Right cardiac atrium (tissue), 5 donors: ENCODE results near the gene CACNG7. TPM values are rescaled to one million over a fixed set of nuclear protein-coding genes. Genes with fewer than 3 reads are reported as not detected.

Experiments used
- ATAC-seq, 2 donors: fragments of 200-7000 bp; cut with Tn5 transposase; one replicate each; pipeline versions ENCODE4 v1.8.0 to v1.9.1; 2020; ENCODE audit warnings: moderate library complexity in 2 of 2, mild to moderate bottlenecking in 1 of 2
- DNase-seq, 3 donors: peaks; one replicate each; pipeline ENCODE4 v3.0.0-alpha.2; 2020
- H3K27ac ChIP-seq: one replicate; pipeline ENCODE4 v1.5.1; 2013; ENCODE audit warnings: mild to moderate bottlenecking, low read length, control low read depth, moderate library complexity
- H3K27me3 ChIP-seq: one replicate; pipeline ENCODE4 v1.6.1; 2013; ENCODE audit not compliant: control insufficient read depth, insufficient read depth
- H3K4me1 ChIP-seq: one replicate; pipeline ENCODE4 v1.6.1; 2013; ENCODE audit warnings: low read length; ENCODE audit not compliant: control insufficient read depth, insufficient read depth
- H3K4me3 ChIP-seq: one replicate; pipeline ENCODE4 v1.5.1; 2013; ENCODE audit warnings: low read length, control low read depth
- H3K9me3 ChIP-seq: one replicate; pipeline ENCODE4 v1.6.1; 2013; ENCODE audit warnings: low read length; ENCODE audit not compliant: control insufficient read depth
- WGBS: extraction: QIAGEN DNeasy Blood & Tissue Kit; methylation state at CpG from one replicate; pipeline ENCODE4 v1.1.7; 2013; 5-methylcytosine and 5-hydroxymethylcytosine counted together
- intact Hi-C, 4 donors: fragments of 100-400 bp; cut with DNase I; formaldehyde crosslinking; loops; one replicate each; pipeline versions ENCODE4 v1.11.0 to v1.14.0; 2022 to 2023
- polyA plus RNA-seq: library from polyadenylated mRNA; stranded (reverse); fragments of 200-250 nt; gene quantifications from one replicate; pipeline ENCODE4 v1.2.3, GENCODE V29; 2013
- total RNA-seq, 4 donors: library from RNA; stranded (reverse); fragmentation: NEBNext Ultra II Directional; extraction: Animal tissue kit (Norgen Biotek cat#: 25700); gene quantifications; one replicate each; pipeline ENCODE4 v1.2.1, GENCODE V29; 2021
- donor health status: healthy with polysubstance abuse.
- donor health status: DM: no; HTN: yes; CAD: no.
- donor health status: DM: no; HTN: no; CAD: no.
- donor health status: DM: no; HTN: yes; CAD: no; lungs with severe emphysema.
- donor health status: DM: yes; HTN: yes; CAD: no.

CACNG7 gene
- total and polyA plus RNA-seq, 5 donors: 0.05 TPM; not detected in 4

DNA sequence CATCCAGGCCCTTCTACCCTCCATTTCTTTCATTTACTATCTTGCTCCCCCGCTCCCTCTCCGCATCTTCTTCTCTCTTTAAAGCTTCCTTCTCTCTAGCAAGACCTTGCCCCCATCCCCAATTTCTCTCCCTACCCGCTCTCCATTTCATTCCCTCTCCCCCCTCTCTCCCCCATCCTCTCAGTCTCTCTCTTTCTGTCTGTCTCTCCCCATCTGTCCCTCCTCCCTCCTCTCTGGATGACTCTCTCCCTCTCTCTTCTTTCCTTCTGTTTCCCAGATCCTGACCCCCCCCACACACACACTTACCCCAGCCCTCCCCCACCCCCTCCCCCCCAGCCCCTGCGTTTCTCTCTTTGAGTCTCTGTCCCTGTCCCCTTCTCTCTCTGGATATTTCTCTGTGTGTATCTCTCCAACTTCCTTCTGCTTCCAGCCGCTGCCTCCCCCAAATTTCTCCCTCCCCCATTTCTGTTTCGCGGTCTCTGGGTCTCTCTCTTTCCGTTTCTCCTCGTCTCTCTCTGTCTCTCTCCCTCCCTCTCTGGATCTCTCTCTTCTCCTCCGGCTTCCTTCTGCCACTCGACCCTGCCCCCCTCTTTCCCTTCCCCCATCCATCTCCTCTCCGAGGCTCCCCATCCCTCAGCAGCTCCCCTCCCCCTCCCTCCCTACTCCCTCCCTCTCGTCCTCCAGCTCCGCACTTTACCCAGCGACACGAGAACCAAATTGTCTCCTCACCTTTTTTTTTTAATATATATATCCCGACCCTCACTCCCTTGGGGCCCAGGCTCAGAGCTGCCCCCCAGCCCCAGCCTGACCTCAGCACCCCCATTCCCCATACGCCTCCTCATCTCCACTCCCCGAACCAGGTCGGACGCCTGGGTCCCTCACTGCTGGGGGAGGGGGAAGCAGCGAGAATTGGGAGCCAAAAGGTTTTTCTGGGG is 50.0 kb downstream of the CACNG7 start:
- Histone ChIP-seq H3K4me3 (no peak overlapping the region), H3K27ac (no peak overlapping the region), H3K4me1 (no peaks in the 10 kb centered on the region), H3K9me3 (no peaks in the 10 kb centered on the region), H3K27me3 (no peaks in the 10 kb centered on the region)
- no peak for ATAC-seq
- no peak for DNase-seq
- 2% methylated on average over 22 of the region's 22 CpGs for WGBS
- intact Hi-C loops: no loop called here

DNA sequence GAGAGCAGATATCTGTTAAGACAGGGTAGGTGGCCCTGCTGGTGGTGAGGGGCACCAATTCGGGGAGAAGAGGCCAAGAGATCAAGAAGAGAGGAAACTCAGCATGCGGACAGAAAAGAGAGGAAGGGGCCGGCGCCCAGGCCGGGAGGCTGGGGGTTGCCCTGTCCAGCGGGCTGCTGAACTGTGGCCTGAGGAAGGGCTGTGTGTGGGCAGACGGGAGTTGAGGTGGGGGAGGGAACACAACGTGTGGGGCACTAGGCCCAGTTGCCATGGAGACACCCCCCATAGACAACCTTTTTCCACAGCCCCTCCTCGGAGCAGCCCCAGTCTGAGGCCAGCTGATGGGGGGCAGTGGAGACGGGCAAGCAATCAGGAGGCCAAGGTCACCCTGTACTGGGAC is 51.1 kb downstream of the CACNG7 start:
- H3K4me3 ChIP-seq: no peak overlapping the region
- ATAC-seq: no peak
- no peaks in the 10 kb centered on the region for H3K27me3 ChIP-seq
- H3K9me3 ChIP-seq: no peaks in the 10 kb centered on the region
- H3K27ac ChIP-seq: no peak overlapping the region
- 5% methylated on average over 10 of the region's 10 CpGs for WGBS
- DNase-seq: no peak
- H3K4me1 ChIP-seq: no peaks in the 10 kb centered on the region
- intact Hi-C loops: no loop called here

DNA sequence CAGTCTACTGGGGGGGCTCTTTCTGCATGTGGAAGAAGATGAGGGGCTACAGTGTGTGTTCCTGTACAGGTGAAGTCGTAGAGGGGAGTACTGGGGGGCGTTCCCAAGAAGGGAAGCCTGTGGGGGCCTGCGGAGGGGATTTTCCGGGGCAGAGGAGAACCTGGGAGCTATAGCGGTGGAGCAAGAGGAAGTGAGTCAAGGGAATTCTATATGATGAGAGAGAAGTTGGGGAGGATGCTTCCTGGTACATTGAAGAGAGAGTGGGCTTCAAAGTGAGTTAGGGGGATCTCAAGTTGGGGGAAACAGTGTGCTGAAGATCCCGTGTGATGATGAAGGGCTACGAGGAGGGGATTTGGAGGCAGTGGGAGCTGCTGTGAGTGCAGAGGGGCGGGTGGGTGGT is 51.8 kb downstream of the CACNG7 start:
- ATAC-seq: no peak
- Histone ChIP-seq H3K27ac (no peak overlapping the region), H3K27me3 (no peaks in the 10 kb centered on the region), H3K4me1 (no peaks in the 10 kb centered on the region), H3K9me3 (no peaks in the 10 kb centered on the region), H3K4me3 (no peak overlapping the region)
- 6% methylated on average over 8 of the region's 8 CpGs for WGBS
- DNase-seq: no peak
- intact Hi-C loops: no loop called here

DNA sequence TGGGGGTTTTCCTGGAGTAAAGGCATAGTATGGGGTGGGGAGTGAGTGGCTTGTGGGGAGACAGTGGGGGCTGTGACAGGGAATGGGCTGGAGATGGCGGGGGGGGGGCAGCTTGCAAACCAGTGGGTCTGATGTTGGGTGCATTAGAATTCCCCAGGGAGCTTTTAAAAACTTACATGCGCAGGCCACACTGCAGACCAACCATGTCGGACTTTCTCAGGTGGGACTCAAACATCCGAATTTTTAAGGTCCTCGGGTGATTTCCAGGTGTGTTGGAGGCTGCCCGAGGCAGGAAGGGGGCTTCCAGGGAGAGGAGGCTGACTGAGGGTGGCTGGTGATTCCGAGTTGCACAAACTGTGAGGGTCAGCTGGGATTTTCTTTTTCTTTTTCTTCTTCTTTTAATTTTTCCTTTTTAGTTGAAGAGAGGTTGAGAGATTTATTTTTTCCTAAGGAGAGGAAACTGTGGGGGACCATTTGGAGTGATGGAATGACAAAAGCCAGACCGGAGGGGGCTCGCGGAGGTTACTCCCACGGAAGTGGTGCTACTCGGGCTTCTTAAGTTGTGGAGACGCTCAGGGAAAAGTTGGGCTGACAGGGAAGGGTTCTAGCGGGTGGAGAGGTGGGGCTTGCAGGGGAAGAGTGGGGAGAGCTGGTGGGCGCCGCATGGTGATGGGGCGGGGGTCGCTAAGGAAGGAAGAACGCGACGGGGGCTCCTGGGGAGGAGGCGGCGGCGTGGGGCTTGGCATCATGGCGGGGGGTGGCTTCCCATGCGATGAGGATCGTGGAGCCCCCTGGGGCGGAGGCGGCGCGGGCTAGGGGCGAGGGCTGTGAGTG is 52.7 kb downstream of the CACNG7 start:
- H3K27me3 ChIP-seq: no peaks in the 10 kb centered on the region
- intact Hi-C loops: no loop called here
- no peaks in the 10 kb centered on the region for H3K4me1 ChIP-seq
- H3K27ac ChIP-seq: no peak overlapping the region
- H3K9me3 ChIP-seq: no peaks in the 10 kb centered on the region
- ATAC-seq: no peak
- H3K4me3 ChIP-seq: no peak overlapping the region
- DNase-seq: no peak
- WGBS: 4% methylated on average over 32 of the region's 32 CpGs

DNA sequence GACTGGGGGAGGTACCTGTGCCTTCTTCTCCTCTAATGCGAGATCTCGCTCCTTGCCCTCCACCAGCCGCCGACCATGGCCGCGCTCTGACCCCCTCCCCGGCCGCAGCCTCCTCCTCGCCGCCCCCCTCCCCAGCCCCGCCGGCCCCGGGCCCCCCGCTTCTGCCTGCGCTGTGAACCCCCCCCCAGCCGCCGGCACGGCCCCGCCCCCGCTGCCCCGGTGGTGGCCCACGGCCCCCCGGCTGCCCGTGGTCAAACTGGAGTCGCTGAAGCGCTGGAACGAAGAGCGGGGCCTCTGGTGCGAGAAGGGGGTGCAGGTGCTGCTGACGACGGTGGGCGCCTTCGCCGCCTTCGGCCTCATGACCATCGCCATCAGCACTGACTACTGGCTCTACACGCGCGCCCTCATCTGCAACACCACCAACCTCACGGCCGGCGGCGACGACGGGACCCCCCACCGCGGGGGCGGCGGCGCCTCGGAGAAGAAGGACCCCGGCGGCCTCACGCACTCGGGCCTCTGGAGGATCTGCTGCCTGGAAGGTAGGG is 53.9 kb downstream of the CACNG7 start, which contains the start of gene CACNG8:
Gene CACNG8, plus strand, starts transcription at position 51 of the 545 bp plus-strand sequence.
- no peak within 1 kb of the TSS for H3K4me3 ChIP-seq
- 2% methylated on average over 53 of the region's 55 CpGs for WGBS
- ATAC-seq (no peak), DNase-seq (no peak)
- H3K4me1 ChIP-seq: no peaks in the 10 kb centered on the region
- no peak within 1 kb of the TSS for H3K27ac ChIP-seq
- intact Hi-C loops: no loop called here
- no peaks in the 10 kb centered on the region for H3K27me3 ChIP-seq
- no peaks in the 10 kb centered on the region for H3K9me3 ChIP-seq

DNA sequence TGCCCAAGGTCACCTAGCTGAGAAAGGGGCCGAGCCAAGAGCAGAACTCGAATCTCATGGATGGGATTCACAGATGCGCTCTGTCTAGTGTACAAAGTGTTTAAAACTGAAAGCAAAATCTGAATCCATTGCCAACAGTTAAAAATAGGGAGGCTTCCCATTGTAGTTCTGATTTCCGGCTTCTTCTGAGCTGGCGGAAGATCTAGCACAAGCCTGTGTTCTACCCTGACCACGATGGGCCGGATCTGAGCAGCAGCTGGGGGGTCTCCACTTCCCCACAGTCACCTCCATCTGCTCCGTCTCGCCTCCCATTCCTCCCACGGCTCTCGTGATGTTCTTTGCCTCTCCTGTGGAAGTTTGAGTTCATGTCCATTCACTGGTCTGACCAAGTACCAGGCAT is 56.0 kb downstream of the CACNG7 start:
- Histone ChIP-seq H3K9me3 (no peaks in the 10 kb centered on the region), H3K4me1 (no peaks in the 10 kb centered on the region), H3K27me3 (no peaks in the 10 kb centered on the region), H3K27ac (no peak overlapping the region), H3K4me3 (peak overlapping the region; percentile 8)
- WGBS: 45% methylated on average over 11 of the region's 11 CpGs
- intact Hi-C loops: no loop called here
- ATAC-seq (peak in 1 of 2 donors; percentile 51), DNase-seq (no peak)

DNA sequence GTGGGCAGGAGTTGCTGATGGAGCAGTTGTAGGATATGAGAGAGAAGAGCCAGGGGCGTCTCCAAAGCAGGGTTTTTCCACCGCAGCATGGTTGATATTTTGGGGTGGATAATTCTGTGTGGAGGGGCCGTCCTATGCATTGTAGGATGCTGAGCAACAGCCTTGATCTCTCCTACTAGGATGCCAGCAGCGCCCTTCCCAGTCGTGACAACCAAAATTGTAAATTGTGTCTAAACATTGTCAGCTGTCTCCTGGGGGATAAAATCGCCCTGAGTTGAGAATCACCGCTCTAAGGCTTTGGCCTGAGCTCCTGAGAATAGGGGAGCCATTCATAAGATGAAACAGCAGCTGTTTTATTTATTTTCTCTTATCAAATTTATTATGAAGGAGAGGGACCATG is 57.9 kb downstream of the CACNG7 start:
- no peaks in the 10 kb centered on the region for H3K27me3 ChIP-seq
- WGBS: 79% methylated on average over 7 of the region's 7 CpGs
- DNase-seq (no peak), ATAC-seq (no peak)
- H3K4me3 ChIP-seq: no peak overlapping the region
- H3K9me3 ChIP-seq: no peaks in the 10 kb centered on the region
- H3K27ac ChIP-seq: no peak overlapping the region
- H3K4me1 ChIP-seq: no peaks in the 10 kb centered on the region
- intact Hi-C loops: no loop called here

DNA sequence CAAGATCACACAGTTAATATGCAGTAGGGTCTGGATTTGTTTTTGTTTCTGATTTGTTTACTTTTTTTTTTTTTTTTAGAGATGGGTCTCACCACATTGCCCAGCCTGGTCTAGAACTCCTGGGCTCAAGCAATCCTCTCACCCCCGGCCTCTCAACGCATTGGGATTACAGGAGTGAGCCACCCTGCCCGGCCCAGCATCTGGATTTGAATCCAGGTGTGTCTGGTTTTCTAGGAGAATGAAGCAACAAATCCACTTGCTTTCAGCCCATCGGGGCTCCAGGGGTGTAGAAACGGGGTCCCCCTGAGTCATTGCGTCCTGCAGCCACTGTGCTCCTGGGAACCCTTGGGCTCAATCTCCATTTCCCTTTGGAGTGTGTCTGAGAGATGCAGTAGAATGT is 60.3 kb downstream of the CACNG7 start:
- Histone ChIP-seq H3K4me3 (no peak overlapping the region), H3K27me3 (no peaks in the 10 kb centered on the region), H3K27ac (no peak overlapping the region), H3K4me1 (no peaks in the 10 kb centered on the region), H3K9me3 (no peaks in the 10 kb centered on the region)
- DNase-seq (no peak), ATAC-seq (no peak)
- 89% methylated on average over 6 of the region's 6 CpGs for WGBS
- intact Hi-C loops: no loop called here

DNA sequence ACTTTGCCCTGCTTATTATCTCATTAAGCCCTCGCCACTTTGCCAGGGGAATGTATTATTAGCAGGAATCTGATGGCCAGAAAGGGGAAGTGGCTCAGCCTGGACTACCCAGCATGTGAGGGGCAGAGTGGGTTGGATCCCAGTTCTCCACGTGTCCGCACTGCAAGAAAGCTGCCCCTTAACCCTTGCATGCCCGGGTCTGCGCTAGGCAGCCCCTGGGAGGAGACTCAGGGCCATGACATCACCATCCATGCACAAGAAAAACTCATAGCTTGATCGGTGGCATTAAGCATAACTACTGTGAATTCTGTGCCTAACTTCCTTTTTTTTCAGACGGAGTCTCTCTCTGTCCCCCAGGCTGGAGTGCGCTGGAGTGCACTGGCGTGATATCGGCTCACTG is 62.6 kb downstream of the CACNG7 start:
- Histone ChIP-seq H3K27ac (no peak overlapping the region), H3K4me1 (no peaks in the 10 kb centered on the region), H3K27me3 (no peaks in the 10 kb centered on the region), H3K9me3 (no peaks in the 10 kb centered on the region), H3K4me3 (no peak overlapping the region)
- intact Hi-C loops: no loop called here
- DNase-seq: peak in 1 of 3 donors; percentile 18
- ATAC-seq: no peak
- WGBS: 56% methylated on average over 10 of the region's 10 CpGs

DNA sequence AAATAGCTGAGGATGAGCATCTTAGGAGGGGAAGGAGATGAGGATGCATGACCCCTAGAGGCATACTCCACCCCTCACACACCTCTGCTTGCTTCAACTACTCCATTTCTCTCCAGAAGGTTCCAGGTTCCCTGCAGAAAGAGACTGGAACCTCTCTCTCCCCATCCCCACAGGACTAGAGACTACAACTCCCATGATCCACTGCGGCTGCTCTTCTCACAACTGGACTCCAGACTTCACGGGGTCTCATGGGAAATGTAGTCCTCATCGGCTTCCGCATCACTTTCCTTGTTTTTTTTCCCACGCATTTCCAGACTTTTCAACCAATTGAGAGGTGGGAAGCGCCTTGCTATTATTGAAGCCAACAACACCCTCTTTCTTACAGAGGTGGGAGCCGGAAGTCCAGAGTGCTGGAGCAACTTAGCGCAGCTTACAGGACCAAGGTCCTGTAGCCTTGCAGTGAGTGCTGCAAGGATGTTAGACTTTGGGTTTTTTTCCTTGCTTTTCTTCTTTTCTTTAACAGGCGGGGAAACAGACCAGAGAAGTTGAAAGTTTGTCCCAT is 68.4 kb downstream of the CACNG7 start:
- Histone ChIP-seq H3K9me3 (no peaks in the 10 kb centered on the region), H3K27me3 (no peaks in the 10 kb centered on the region), H3K4me3 (peak overlapping the region; percentile 39), H3K4me1 (no peaks in the 10 kb centered on the region), H3K27ac (no peak overlapping the region)
- 5% methylated on average over 9 of the region's 9 CpGs for WGBS
- ATAC-seq (peak; percentile 71 to 77), DNase-seq (peak; percentile 77 to 87 (median 78))
- intact Hi-C loops: no loop called here
